Measurements from ENCODE around the gene SGF29.
"Not testable (repeated sequence)": the region's sequence is repeated elsewhere in the genome, so short reads cannot be mapped to it uniquely, and the experiment has no call there.

The SGF29 gene

GRCh38 chr16:28603381-28604185 lies 49.9 kb downstream of the SGF29 start:
- Mint-ChIP-seq H3K9me3 (no peaks in the 10 kb centered on the region), H3K4me1 (peaks cover 0 to 5% of the 10 kb centered on the region in 2 donors), H3K27ac (no peak overlapping the region), H3K4me3 (no peak overlapping the region), H3K27me3 (peaks cover 0 to 4% of the 10 kb centered on the region in 2 donors), H3K36me3 (no peaks in the 10 kb centered on the region)
- DNase-seq (no peak), ATAC-seq (replicated peaks) (no peak)

GRCh38 chr16:28604186-28604565 lies 50.5 kb downstream of the SGF29 start:
- Mint-ChIP-seq H3K9me3 (no peaks in the 10 kb centered on the region), H3K4me1 (peaks cover 0 to 5% of the 10 kb centered on the region in 2 donors), H3K36me3 (no peaks in the 10 kb centered on the region), H3K4me3 (no peak overlapping the region), H3K27ac (no peak overlapping the region), H3K27me3 (peaks cover 0 to 4% of the 10 kb centered on the region in 2 donors)
- DNase-seq (no peak), ATAC-seq (replicated peaks) (no peak)

GRCh38 chr16:28606291-28607115 lies 52.8 kb downstream of the SGF29 start:
- peaks cover 0 to 3% of the 10 kb centered on the region in 2 donors for H3K36me3 Mint-ChIP-seq
- H3K27me3 Mint-ChIP-seq, result peaks cover 0 to under 1% of the 10 kb centered on the region in 2 donors
- peaks cover 10 to 14% of the 10 kb centered on the region in 2 donors for H3K4me1 Mint-ChIP-seq
- no peak overlapping the region for H3K4me3 Mint-ChIP-seq
- no peak for ATAC-seq (replicated peaks)
- DNase-seq, result no peak
- H3K27ac Mint-ChIP-seq, result no peak overlapping the region
- H3K9me3 Mint-ChIP-seq, result no peaks in the 10 kb centered on the region

- Mint-ChIP-seq H3K36me3 (peaks cover 0 to 3% of the 10 kb centered on the region in 2 donors), H3K27ac (no peak overlapping the region), H3K27me3 (no peaks in the 10 kb centered on the region), H3K9me3 (no peaks in the 10 kb centered on the region), H3K4me1 (peaks cover 10 to 13% of the 10 kb centered on the region in 2 donors), H3K4me3 (no peak overlapping the region)
- no peak for DNase-seq
- no peak for ATAC-seq (replicated peaks)
These were observed 53.5 kb downstream of the SGF29 start for GRCh38 chr16:28607116-28607623.

GRCh38 chr16:28607681-28608495 lies 54.2 kb downstream of the SGF29 start:
- not testable (repeated sequence) for H3K27me3 Mint-ChIP-seq; H3K4me3 Mint-ChIP-seq; H3K27ac Mint-ChIP-seq; H3K9me3 Mint-ChIP-seq; H3K36me3 Mint-ChIP-seq; DNase-seq; ATAC-seq (replicated peaks)
- H3K4me1 Mint-ChIP-seq, result peaks cover 10% of the 10 kb centered on the region in 2 donors

GRCh38 chr16:28608496-28608808 lies 54.7 kb downstream of the SGF29 start:
- not testable (repeated sequence) for ATAC-seq (replicated peaks); H3K9me3 Mint-ChIP-seq; H3K27me3 Mint-ChIP-seq; DNase-seq; H3K4me3 Mint-ChIP-seq; H3K27ac Mint-ChIP-seq; H3K36me3 Mint-ChIP-seq
- peaks cover 10% of the 10 kb centered on the region in 2 donors for H3K4me1 Mint-ChIP-seq

GRCh38 chr16:28608867-28609596 lies 55.3 kb downstream of the SGF29 start:
- H3K36me3 Mint-ChIP-seq; ATAC-seq (replicated peaks); H3K27me3 Mint-ChIP-seq; H3K27ac Mint-ChIP-seq; DNase-seq; H3K9me3 Mint-ChIP-seq; H3K4me3 Mint-ChIP-seq: not testable (repeated sequence)
- peaks cover 10% of the 10 kb centered on the region in 2 donors for H3K4me1 Mint-ChIP-seq

GRCh38 chr16:28609631-28610594 lies 56.2 kb downstream of the SGF29 start, which contains the start of gene SULT1A1:
SULT1A1 (minus strand) TSS chr16:28610044; CDS start chr16:28608855, 1,189 bp downstream.
- H3K27ac Mint-ChIP-seq, result peak within 1 kb of the TSS; percentile 69
- no peaks in the 10 kb centered on the region for H3K27me3 Mint-ChIP-seq
- peaks cover 0 to 3% of the 10 kb centered on the region in 2 donors for H3K36me3 Mint-ChIP-seq
- H3K4me1 Mint-ChIP-seq, result peaks cover 10% of the 10 kb centered on the region in 2 donors
- no peak within 1 kb of the TSS for H3K4me3 Mint-ChIP-seq
- no peaks in the 10 kb centered on the region for H3K9me3 Mint-ChIP-seq
- DNase-seq (no peak), ATAC-seq (replicated peaks) (no peak)

GRCh38 chr16:28610595-28611191 lies 57.0 kb downstream of the SGF29 start:
- H3K4me1 Mint-ChIP-seq, result peaks cover 10% of the 10 kb centered on the region in 2 donors
- H3K27me3 Mint-ChIP-seq, result no peaks in the 10 kb centered on the region
- peak overlapping the region; percentile 14 for H3K27ac Mint-ChIP-seq

GRCh38 chr16:28612359-28613280 lies 58.9 kb downstream of the SGF29 start:
- H3K27ac Mint-ChIP-seq, DNase-seq, H3K4me3 Mint-ChIP-seq, H3K36me3 Mint-ChIP-seq, H3K27me3 Mint-ChIP-seq, H3K9me3 Mint-ChIP-seq: not testable (repeated sequence)
- ATAC-seq (replicated peaks), result peak; percentile 75 to 80
- peaks cover 10 to 14% of the 10 kb centered on the region in 2 donors for H3K4me1 Mint-ChIP-seq

More at GRCh38 chr16:28610595-28611191, 57.0 kb downstream of the SGF29 start:
- no peak for ATAC-seq (replicated peaks)
- no peaks in the 10 kb centered on the region for H3K9me3 Mint-ChIP-seq
- DNase-seq, result no peak
- peaks cover 0 to 3% of the 10 kb centered on the region in 2 donors for H3K36me3 Mint-ChIP-seq
- no peak overlapping the region for H3K4me3 Mint-ChIP-seq

- H3K36me3 Mint-ChIP-seq, H3K27me3 Mint-ChIP-seq, H3K4me3 Mint-ChIP-seq, H3K9me3 Mint-ChIP-seq, DNase-seq, H3K27ac Mint-ChIP-seq: not testable (repeated sequence)
- H3K4me1 Mint-ChIP-seq, result peaks cover 14 to 19% of the 10 kb centered on the region in 2 donors
- peak in 1 of 2 donors; percentile 21 for ATAC-seq (replicated peaks)
These were observed 60.2 kb downstream of the SGF29 start for GRCh38 chr16:28613912-28614311.

All from stimulated activated naive B cell treated with anti-CD40 and anti-IgM and Interleukin-4, amounts not matched to agents 10 μg/mL and 1 μg/mL and 100 μg/mL, for 72 hours (primary cell).